ENCODE data around the gene ADGRG4. TPM values are rescaled to one million over a fixed set of nuclear protein-coding genes. Genes with fewer than 3 reads are reported as not detected.

ADGRG4 gene
- total RNA-seq, 6 donors from 2014 or later, result under 0.01 to 0.17 (median 0.10) TPM; not detected in 1

DNA sequence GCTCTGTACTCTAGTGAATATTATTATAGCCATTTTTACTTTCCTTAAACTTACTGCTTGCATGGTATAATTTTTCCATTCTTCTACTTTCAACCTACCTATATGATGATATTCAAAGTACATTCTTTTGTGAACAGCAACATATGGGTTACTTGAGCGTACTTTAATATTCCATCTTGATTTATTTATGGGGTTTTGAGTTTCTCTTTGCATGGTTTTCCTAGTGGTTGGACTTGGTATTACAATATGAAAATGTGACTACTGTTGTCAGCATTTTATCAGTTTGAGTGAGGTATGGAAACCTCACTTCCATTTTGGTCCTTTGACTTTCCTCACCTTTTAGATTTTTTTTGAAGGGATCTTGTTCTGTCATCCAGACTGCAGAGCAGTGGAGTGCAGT lies 35.9 kb downstream of the ADGRG4 start:
- Histone ChIP-seq H3K9me3 (peaks cover 0 to 5% (median 0%) of the 10 kb centered on the region in 4 donors), H3K4me3 (no peak overlapping the region), H3K27ac (no peak overlapping the region), H3K4me1 (no peaks in the 10 kb centered on the region), H3K36me3 (no peaks in the 10 kb centered on the region), H3K27me3 (no peaks in the 10 kb centered on the region)
- WGBS, 2 donors, result 81 to 94% methylated on average over 1 of the region's 1 CpG
- TF ChIP-seq CTCF (IDR thresholded peaks at IDR 0.05), result no peak
- TF ChIP-seq POLR2AphosphoS5 (IDR thresholded peaks at IDR 0.05), result no peak
- TF ChIP-seq EP300 (IDR thresholded peaks at IDR 0.05), result no peak
- TF ChIP-seq POLR2A (IDR thresholded peaks at IDR 0.05), result no peak
- ATAC-seq (ENCODE audit: low FRiP score in 2 of 2) (no peak), DNase-seq (no peak)

DNA sequence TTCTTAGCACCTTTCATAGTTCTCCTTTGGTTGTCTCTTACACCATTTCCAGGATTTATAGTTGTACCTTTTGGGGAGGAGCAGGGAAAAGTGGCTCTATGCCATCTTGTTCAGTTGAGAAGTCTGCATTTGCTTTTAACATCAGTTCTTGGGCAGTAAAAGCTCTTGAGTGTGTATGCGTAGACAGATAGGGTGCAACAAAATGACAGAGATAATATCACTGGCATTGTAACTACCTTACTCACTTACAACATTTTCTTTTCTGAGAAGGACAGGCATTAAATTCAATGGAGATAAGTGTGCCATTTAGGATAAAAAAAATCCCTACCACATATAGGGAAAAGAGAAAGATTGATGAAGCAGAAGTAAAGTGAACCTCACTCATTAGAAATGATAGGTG lies 38.9 kb downstream of the ADGRG4 start:
- H3K27me3 ChIP-seq, result no peaks in the 10 kb centered on the region
- H3K4me1 ChIP-seq, result no peaks in the 10 kb centered on the region
- 82 to 86% methylated on average over 1 of the region's 1 CpG for WGBS, 2 donors
- ATAC-seq (ENCODE audit: low FRiP score in 2 of 2), result no peak
- DNase-seq, result no peak
- peaks cover 0 to 5% (median 0%) of the 10 kb centered on the region in 4 donors for H3K9me3 ChIP-seq
- H3K36me3 ChIP-seq, result no peaks in the 10 kb centered on the region
- TF ChIP-seq CTCF (IDR thresholded peaks at IDR 0.05), result no peak
- no peak for TF ChIP-seq POLR2AphosphoS5 (IDR thresholded peaks at IDR 0.05)
- TF ChIP-seq POLR2A (IDR thresholded peaks at IDR 0.05), result no peak
- TF ChIP-seq EP300 (IDR thresholded peaks at IDR 0.05), result no peak
- H3K27ac ChIP-seq, result no peak overlapping the region
- no peak overlapping the region for H3K4me3 ChIP-seq

DNA sequence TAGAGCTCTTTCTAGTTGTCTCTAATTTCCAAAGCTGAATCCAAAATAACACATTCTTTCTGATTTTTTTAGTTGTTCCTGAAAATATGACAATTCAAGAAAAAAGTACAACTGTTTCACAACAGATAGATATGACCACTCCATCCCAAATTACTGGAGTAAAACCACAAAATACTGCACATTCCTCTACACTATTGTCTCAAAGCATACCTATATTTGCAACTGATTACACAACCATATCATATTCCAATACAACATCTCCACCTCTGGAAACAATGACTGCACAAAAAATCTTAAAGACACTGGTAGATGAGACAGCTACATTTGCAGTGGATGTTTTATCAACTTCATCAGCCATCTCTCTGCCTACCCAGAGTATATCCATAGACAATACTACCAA lies 43.6 kb downstream of the ADGRG4 start:
- no peak for DNase-seq
- H3K27ac ChIP-seq, result no peak overlapping the region
- no peak overlapping the region for H3K4me3 ChIP-seq
- H3K36me3 ChIP-seq, result no peaks in the 10 kb centered on the region
- no peaks in the 10 kb centered on the region for H3K4me1 ChIP-seq
- no peak for TF ChIP-seq POLR2A (IDR thresholded peaks at IDR 0.05)
- ATAC-seq (ENCODE audit: low FRiP score in 2 of 2), result no peak
- no peaks in the 10 kb centered on the region for H3K27me3 ChIP-seq
- H3K9me3 ChIP-seq, result no peaks in the 10 kb centered on the region

DNA sequence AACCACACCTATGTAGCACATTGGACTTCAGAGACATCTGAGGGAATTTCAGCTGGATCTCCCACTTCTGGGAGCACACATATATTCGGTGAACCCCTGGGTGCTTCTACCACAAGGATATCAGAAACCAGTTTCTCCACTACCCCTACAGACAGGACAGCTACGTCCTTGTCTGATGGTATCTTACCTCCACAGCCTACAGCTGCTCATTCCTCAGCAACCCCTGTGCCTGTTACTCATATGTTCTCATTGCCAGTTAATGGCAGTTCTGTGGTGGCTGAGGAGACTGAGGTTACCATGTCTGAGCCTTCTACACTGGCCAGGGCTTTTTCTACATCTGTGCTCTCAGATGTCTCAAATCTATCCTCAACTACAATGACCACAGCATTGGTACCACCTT lies 45.7 kb downstream of the ADGRG4 start:
- DNase-seq (no peak), ATAC-seq (ENCODE audit: low FRiP score in 2 of 2) (no peak)
- Histone ChIP-seq H3K9me3 (no peaks in the 10 kb centered on the region), H3K27ac (no peak overlapping the region), H3K4me3 (no peak overlapping the region), H3K4me1 (no peaks in the 10 kb centered on the region), H3K27me3 (no peaks in the 10 kb centered on the region), H3K36me3 (no peaks in the 10 kb centered on the region)
- 48 to 81% methylated on average over 2 of the region's 2 CpGs for WGBS, 2 donors
- no peak for TF ChIP-seq POLR2A (IDR thresholded peaks at IDR 0.05)
- TF ChIP-seq CTCF (IDR thresholded peaks at IDR 0.05), result no peak
- TF ChIP-seq EP300 (IDR thresholded peaks at IDR 0.05), result no peak
- TF ChIP-seq POLR2AphosphoS5 (IDR thresholded peaks at IDR 0.05), result no peak

GRCh38 chrX:136347706-136348105 lies 46.9 kb downstream of the ADGRG4 start:
- WGBS, 2 donors, result 67 to 71% methylated on average over 1 of the region's 1 CpG
- no peak overlapping the region for H3K4me3 ChIP-seq
- no peak for ATAC-seq (ENCODE audit: low FRiP score in 2 of 2)
- no peaks in the 10 kb centered on the region for H3K4me1 ChIP-seq
- no peaks in the 10 kb centered on the region for H3K9me3 ChIP-seq
- H3K27me3 ChIP-seq, result no peaks in the 10 kb centered on the region
- no peak for TF ChIP-seq POLR2AphosphoS5 (IDR thresholded peaks at IDR 0.05)
- TF ChIP-seq EP300 (IDR thresholded peaks at IDR 0.05), result no peak
- no peak for TF ChIP-seq CTCF (IDR thresholded peaks at IDR 0.05)
- no peak for TF ChIP-seq POLR2A (IDR thresholded peaks at IDR 0.05)
- no peak overlapping the region for H3K27ac ChIP-seq
- DNase-seq, result no peak
- no peaks in the 10 kb centered on the region for H3K36me3 ChIP-seq

All from upper lobe of left lung (tissue), 6 donors.